GM21528 (cell line): ENCODE data around the gene RPL31.
A peak's percentile ranks its signal among the peaks of the same experiment; 100 is the strongest.

ENCODE experiments used
- ATAC-seq: cut with Tn5 transposase; IDR thresholded peaks from one replicate; pipeline ENCODE4 v1.9.1; 2021; ENCODE audit warnings: mild to moderate bottlenecking, moderate library complexity; ENCODE audit not compliant: unreplicated experiment, low FRiP score

The RPL31 gene

GRCh38 chr2:101001691-101002561, at the start of gene RPL31:
RPL31 (plus strand) TSS chr2:101002289; CDS start chr2:101002702, 413 bp downstream.
- ATAC-seq = peak; percentile 95

DNA sequence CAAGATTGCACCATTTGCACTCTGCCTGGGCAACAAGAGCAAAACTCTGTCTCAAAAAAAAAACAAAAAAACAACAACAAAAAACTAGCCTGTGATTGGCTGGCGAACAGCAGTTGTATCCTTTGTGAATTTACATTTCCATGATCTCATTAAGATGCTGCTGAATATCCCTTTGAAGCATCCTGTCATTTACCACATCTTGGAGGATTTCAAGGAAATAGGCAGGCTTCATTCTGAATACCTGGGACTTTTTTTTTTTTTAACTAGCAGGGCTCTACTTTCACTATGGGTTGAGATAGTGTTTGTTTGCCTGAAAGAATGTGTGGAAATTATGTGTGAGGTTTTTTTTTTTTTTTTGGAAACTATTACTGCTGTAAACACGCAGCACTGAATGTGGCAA, 49.6 kb upstream of the RPL31 start:
- ATAC-seq = no peak

DNA sequence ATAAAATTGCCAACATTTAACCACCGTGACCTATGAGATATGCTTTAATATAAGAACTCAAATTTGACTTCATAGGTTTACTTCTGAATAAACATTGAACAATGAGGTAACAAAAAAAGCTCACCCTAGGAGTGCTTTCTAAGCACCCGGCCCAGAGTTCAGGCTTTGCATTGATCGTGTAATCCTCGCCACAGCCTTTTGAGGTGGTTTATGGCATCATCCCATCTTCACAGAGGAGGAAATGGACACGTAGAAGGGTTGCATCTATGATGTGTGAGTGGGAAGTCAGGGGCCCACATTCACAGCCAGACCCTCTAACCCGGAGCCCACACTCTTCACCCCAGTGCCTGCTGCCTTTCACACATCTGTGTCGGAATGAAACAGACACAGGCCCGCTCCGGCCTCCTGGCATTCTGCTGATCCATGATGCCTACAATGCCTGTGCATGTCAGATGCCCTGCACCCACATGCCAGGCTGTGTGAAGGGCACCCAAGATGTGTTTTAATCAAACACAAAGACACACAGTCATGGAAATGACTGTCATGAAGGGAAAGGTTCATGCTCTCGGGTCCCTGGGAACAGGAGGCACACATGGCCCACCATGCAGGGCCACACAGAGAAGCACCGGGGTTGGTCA, 48.6 kb upstream of the RPL31 start:
- no peak for ATAC-seq

DNA sequence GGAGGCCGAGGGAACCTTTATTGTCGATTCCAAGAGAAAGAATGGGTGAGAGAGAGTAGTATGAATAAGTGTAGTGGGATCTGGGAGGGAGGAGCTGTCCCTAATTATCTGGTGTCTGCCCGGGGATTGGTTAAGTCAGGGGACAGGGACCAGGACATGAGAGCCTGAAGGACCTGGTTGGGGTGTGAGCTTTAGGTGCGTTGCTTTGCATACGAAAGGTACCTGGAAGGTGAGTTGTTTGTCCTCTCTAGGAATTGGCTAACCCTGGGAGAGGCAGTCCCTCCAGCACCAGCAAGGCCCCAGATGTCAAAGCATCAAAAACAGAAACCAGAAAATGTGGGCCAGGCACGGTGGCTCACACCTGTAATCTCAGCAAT, 48.1 kb upstream of the RPL31 start:
- no peak for ATAC-seq

- no peak for ATAC-seq
Measured at GRCh38 chr2:100955226-100955625, 46.9 kb upstream of the RPL31 start.

DNA sequence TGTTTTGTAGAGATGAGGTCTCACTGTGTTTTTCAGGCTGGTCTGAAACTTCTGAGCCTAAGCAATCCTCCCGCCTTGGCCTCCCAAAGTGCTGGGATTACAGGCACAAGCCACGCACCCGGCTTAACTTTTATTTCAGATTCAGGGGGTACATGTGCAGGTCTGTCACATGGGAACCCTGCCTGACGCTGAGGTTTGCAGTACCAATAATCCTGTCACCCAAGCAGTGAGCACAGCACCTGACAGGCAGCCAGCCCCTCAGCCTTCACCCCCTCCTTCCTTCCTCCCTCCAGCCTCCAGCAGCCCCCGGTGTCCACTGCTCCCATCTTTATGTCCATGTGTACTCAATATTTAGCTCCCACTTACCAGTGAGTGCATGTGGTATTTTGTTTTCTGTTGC, 46.0 kb upstream of the RPL31 start:
- no peak for ATAC-seq

GRCh38 chr2:100957996-100958653, 44.0 kb upstream of the RPL31 start:
- ATAC-seq = no peak

DNA sequence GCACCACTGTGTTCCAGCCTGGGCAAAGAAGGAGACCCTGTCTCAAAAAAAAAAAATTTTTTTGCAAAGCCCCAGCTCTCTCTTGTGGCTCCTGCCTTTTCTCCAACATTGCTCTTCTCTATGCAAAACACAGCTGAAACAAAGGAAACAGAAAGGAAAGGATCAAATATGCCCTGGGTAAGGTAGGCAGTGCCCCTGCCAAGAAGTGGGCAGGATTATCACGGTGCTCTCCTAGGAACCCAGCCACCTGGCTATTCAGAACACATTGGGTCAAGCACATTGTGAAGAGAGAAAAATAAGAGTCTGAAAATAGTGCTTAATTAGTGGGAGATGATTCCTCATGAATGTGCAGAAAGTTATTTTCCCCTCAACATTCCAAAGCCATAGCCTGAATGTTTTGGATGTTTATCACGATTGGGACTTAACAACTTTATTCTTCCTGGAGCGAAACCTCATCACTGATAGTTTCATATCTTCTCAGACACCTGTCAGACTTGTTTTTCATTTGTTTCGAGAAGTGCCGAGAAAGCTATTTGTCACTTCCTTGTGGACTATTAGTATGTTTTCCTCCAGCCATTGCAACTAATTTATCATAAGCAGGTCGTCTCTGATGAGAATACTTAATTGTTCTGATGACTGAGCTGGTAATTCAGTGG, 42.7 kb upstream of the RPL31 start:
- ATAC-seq = no peak

- ATAC-seq = no peak
Measured at GRCh38 chr2:100960688-100961087, 41.4 kb upstream of the RPL31 start.

DNA sequence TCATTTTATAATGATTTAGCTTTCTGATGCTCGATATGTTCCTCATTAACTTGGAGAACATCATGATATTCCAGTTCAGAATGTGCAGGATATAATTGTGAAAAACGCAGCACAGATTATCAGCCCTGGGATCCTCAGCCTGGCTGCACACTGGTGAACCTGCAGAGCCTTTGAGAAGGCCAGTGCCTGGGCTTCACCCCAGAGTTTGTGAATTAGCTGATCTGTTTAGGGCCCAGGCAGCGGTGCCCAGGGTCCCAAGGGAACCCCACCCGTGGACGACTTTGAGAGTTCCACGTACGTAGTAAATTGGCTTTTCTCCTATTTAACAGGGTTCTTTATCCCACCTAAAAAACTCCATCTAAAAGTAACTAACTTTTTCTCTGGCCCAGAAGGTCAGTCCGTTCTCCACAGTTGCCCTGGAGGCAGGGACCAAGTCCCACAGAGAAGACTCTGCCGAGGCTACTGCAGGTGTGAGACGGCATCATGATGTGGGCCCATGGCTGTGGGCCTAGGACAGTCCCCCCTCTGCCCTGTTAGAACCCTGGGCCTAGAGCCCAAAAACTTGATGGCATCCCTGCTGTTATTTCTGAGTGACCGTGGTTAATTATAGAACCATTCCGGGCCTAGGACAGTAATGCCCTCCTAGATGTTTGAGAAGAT, 39.6 kb upstream of the RPL31 start:
- ATAC-seq = no peak

GRCh38 chr2:100963026-100963375, 39.1 kb upstream of the RPL31 start:
- no peak for ATAC-seq

DNA sequence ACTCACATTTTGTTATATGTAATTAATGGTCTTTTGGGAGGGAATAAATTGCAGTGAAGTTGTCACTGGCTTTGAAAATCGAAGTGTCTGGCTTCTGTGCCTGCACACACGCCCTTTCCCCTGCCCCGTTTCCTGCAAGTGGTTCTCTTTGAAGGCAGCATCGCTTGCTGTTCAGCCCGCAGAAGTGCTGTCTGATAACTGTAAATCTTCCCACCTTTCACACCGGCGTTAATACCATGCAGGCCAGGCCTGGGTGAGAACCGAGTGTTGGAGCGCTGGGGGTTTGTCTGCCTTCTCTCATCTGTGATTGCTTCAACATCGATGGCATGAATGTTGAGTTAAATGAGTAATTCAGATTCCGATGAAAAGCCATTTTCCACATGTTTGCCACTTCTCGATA, 37.9 kb upstream of the RPL31 start:
- no peak for ATAC-seq

DNA sequence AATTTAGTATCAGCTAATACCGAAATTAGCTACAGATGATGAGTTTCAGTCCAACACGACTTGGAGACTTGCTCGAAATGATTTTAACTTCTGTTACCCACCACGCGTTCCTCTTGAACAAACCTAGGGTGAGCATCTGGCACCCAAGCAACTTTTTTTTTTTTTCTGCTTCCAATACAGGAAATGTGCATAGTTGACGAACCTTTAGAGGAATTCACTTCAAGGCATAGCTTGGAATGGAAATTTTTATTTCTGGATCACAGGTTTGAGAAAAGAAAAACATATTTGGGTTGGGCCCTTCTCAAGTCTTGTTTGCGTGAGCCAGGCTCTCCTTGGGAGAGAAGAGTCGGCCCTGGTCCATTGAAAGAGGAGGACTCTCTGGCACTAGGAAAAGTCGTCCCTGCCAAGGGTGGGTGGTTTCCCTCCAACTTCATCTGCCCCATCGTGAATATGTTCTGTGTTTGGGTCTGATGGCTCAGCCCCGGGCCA, 37.4 kb upstream of the RPL31 start:
- no peak for ATAC-seq

- no peak for ATAC-seq
Measured at GRCh38 chr2:100965596-100965995, 36.5 kb upstream of the RPL31 start.

GRCh38 chr2:100967716-100968115, 34.4 kb upstream of the RPL31 start:
- no peak for ATAC-seq

DNA sequence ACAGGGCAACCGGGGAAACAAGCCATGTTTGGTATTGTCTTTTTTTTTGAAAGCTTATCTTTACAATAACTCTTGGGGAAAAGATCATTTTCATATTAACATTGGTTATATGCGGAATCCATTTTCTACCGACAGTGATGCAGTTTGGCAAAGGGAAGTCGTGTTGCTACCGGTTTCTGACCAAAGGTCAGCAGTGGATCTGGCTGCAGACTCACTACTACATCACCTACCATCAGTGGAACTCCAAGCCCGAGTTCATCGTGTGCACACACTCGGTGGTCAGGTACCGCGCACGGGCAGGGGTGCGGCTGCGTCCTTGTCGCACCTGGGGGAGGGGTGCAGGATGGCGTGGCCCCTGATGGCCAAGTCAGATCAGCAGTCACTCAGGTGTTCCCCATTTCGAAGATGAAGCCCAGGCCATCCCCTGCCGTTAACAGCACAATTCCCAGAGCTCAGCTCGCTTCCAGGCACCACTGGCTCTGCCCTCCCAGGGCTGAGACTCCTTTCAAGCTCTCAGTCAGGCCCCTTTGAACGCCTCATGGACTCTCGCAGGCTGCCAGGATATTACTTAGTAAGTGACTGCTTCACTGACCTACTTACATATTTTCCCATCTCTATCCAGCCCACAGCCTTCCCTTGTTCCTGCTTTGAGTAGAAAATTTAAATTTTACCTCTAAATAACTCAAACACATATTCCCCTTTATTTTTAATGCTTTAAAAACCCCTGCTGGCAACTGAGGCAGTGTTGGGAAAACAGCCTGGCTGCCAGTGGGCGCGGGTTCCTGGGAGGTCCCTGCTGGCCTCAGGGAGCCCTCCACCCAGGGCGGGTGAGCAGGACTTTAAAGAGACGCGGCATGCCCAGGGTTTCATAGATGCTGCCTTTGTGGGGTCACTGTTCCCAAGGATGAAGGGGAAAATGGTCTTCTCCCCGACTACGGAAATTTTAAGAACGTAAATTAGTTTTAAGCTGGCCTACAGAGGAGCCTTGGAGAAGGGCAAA, 33.6 kb upstream of the RPL31 start:
- ATAC-seq = no peak

DNA sequence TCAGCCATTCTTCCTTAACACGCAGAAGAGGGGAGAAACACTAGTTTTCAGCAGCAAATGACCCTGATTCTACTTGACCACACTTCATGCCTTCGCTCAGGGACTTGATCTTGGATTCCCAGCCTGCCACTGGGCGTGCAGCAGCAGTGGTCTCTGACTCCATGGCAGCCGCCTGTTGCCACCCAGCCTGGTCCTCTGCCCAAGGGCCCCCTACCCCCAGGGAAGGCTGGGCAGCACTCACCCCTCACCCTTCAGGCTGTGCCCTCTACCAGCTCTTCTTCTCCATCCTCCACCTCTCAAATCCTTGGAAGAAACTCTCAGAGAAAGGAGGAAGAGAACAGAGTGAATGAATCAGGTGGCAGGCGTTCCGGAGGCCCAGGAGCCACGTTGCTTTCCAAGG, 32.1 kb upstream of the RPL31 start:
- ATAC-seq = no peak

GRCh38 chr2:100971221-100971620, 30.9 kb upstream of the RPL31 start:
- ATAC-seq = no peak

GRCh38 chr2:100972452-100972851, 29.6 kb upstream of the RPL31 start:
- no peak for ATAC-seq
